Measurements from ENCODE around the gene SPATA46.

- no peak for TF ChIP-seq CTCF (IDR thresholded peaks at IDR 0.05)
- TF ChIP-seq EP300 (IDR thresholded peaks at IDR 0.05) = no peak
- no peak for TF ChIP-seq POLR2A (IDR thresholded peaks at IDR 0.05)
- no peak for TF ChIP-seq POLR2AphosphoS5 (IDR thresholded peaks at IDR 0.05)
Measured at GRCh38 chr1:162351246-162351842, 25.3 kb downstream of the SPATA46 start.
